A549 (cell line): ENCODE results near the gene SEC61B. TPM values are rescaled to one million over a fixed set of nuclear protein-coding genes. Genes with fewer than 3 reads are reported as not detected.

Experiments used
- ATAC-seq, 2 experiments: fragments of 200-7000 bp in 1 of 2; fragments of >200 bp in 1 of 2; cut with Nextera tagmentation in 1 of 2; cut with Tn5 transposase in 1 of 2; 3 replicates each; pipeline versions ENCODE4 v1.8.0 to v1.9.1; 2018 to 2020; ENCODE audit warnings: mild to moderate bottlenecking in 1 of 2, moderate library complexity in 1 of 2
- CTCF ChIA-PET: fragments of 300-600 bp; sonication (Branson Sonifier 250); formaldehyde crosslinking; extraction: SDS; loops from one replicate; lab custom pipeline; 2021; ENCODE audit warnings: antibody characterized with exemption, inconsistent platforms; lab: Yijun Ruan, JAX
- POLR2A ChIA-PET: fragments of 350-600 bp; formaldehyde crosslinking; extraction: SDS; loops from one replicate; lab custom pipeline; 2021; ENCODE audit warnings: antibody characterized with exemption, inconsistent platforms; lab: Yijun Ruan, JAX
- DNase-seq, 2 experiments: peaks; one replicate each; pipeline versions ENCODE4 v3.0.0 to v3.0.0-alpha.2; 2011 to 2016; ENCODE audit warnings: low read depth in 1 of 2, low spot score in 1 of 2
- FAIRE-seq: peaks from 2 replicates; lab custom pipeline; 2011; peaks lifted over from hg19 to GRCh38; lab: Jason Lieb, UNC
- H3K27ac ChIP-seq, 2 experiments: fragments of >200 bp; sonication (Bioruptor Twin); formaldehyde crosslinking; 3 replicates each; pipeline ENCODE4 v1.5.1; 2016 to 2017
- H3K4me1 ChIP-seq: fragments of >200 bp; sonication (Bioruptor Twin); formaldehyde crosslinking; 3 replicates; pipeline ENCODE4 v1.6.1; 2016
- H3K4me2 ChIP-seq: fragments of >200 bp; sonication (Bioruptor Twin); formaldehyde crosslinking; 3 replicates; pipeline ENCODE4 v1.6.1; 2016
- H3K4me3 ChIP-seq: fragments of >200 bp; sonication (Bioruptor Twin); formaldehyde crosslinking; 3 replicates; pipeline ENCODE4 v1.5.1; 2016
- H3K9me3 ChIP-seq: fragments of >200 bp; sonication (Bioruptor Twin); formaldehyde crosslinking; 3 replicates; pipeline ENCODE4 v1.6.1; 2016
- CEBPB ChIP-seq, 2 experiments: fragments of >200 bp in 1 of 2; sonication (Bioruptor Twin) in 1 of 2; formaldehyde crosslinking in 1 of 2; IDR thresholded peaks; 2 replicates each; pipeline ENCODE4 v1.6.1; 2012 to 2016
- CHD4 ChIP-seq: fragments of 200-600 bp; sonication (generic); IDR thresholded peaks from 2 replicates; pipeline ENCODE4 v1.6.1; 2016; ENCODE audit warnings: antibody characterized with exemption, mild to moderate bottlenecking, borderline replicate concordance
- EHF ChIP-seq: fragments of 250-450 bp; sonication (Bioruptor Pico); IDR thresholded peaks from 2 replicates; pipeline ENCODE4 v1.5.0; 2020; ENCODE audit warnings: mild to moderate bottlenecking
- EP300 ChIP-seq, 2 experiments: fragments of >200 bp; sonication (Bioruptor Twin); formaldehyde crosslinking; IDR thresholded peaks; 2 replicates in 1 of 2; 3 replicates in 1 of 2; pipeline ENCODE4 v1.6.1; 2016 to 2017
- FOXS1 ChIP-seq: fragments of 250-450 bp; sonication (Bioruptor Pico); IDR thresholded peaks from 2 replicates; pipeline ENCODE4 v1.5.0; 2020; ENCODE audit warnings: mild to moderate bottlenecking, moderate library complexity
- HOXB13 ChIP-seq: fragments of 250-450 bp; sonication (Bioruptor Pico); IDR thresholded peaks from 2 replicates; pipeline ENCODE4 v1.5.0; 2020; ENCODE audit warnings: low read depth, mild to moderate bottlenecking, moderate library complexity
- KDM1A ChIP-seq: fragments of 200-600 bp; sonication (generic); IDR thresholded peaks from 2 replicates; pipeline ENCODE4 v1.6.1; 2016; ENCODE audit warnings: low read depth, mild to moderate bottlenecking
- MYC ChIP-seq: IDR thresholded peaks from 2 replicates; pipeline ENCODE4 v1.6.1; 2012; ENCODE audit warnings: mild to moderate bottlenecking, inconsistent platforms, low read length, improper control_type of control experiment, borderline replicate concordance
- NPAS2 ChIP-seq: fragments of 250-450 bp; sonication (Bioruptor Pico); IDR thresholded peaks from 2 replicates; pipeline ENCODE4 v1.8.0; 2022; ENCODE audit warnings: mild to moderate bottlenecking, moderate library complexity, borderline replicate concordance
- PHF8 ChIP-seq: fragments of 200-600 bp; sonication (generic); IDR thresholded peaks from 2 replicates; pipeline ENCODE4 v1.6.1; 2016; ENCODE audit warnings: low read depth, mild to moderate bottlenecking, antibody characterized with exemption, moderate library complexity, borderline replicate concordance
- RAD21 ChIP-seq, 2 experiments: fragments of >200 bp in 1 of 2; sonication (Bioruptor Twin) in 1 of 2; formaldehyde crosslinking in 1 of 2; IDR thresholded peaks in 1 of 2; conservative IDR thresholded peaks in 1 of 2; 2 replicates in 1 of 2; 3 replicates in 1 of 2; pipeline ENCODE4 v1.6.1; 2012 to 2018; ENCODE audit warnings: inconsistent platforms in 1 of 2
- SREBF2 ChIP-seq: fragments of 450-650 bp; IDR thresholded peaks from 2 replicates; pipeline ENCODE4 v1.6.1; 2014; ENCODE audit warnings: mild to moderate bottlenecking, moderate library complexity
- ZSCAN20 ChIP-seq: fragments of 250-450 bp; sonication (Bioruptor Pico); IDR thresholded peaks from 2 replicates; pipeline ENCODE4 v1.8.0; 2022; ENCODE audit warnings: mild to moderate bottlenecking, moderate library complexity
- WGBS: methylation state at CpG from one replicate; pipeline ENCODE4 v1.1.6; 2017; ENCODE audit errors: missing lambda C conversion rate; 5-methylcytosine and 5-hydroxymethylcytosine counted together
- polyA plus RNA-seq, 4 experiments: library from polyadenylated mRNA; depleted of rRNA in 3 of 4; stranded (reverse); fragments of >200 nt; fragmentation: RNase III in 1 of 4; extraction: RNeasy Plus Mini Kit Qiagen cat#74134 plus additional on column Dnase treatment in 1 of 4; gene quantifications; 2 replicates in 3 of 4; 3 replicates in 1 of 4; pipeline ENCODE4 v1.2.3, GENCODE V29; 2011 to 2017
- TF ChIP-seq, protein P1 (sequence below): fragments of 450-650 bp; IDR thresholded peaks from 2 replicates; pipeline ENCODE4 v1.6.1; 2014; ENCODE audit warnings: antibody characterized with exemption
- TF ChIP-seq, protein P2 (sequence below): fragments of 250-450 bp; sonication (Bioruptor Pico); IDR thresholded peaks from 2 replicates; pipeline ENCODE4 v1.5.0; 2020; ENCODE audit warnings: low read depth, mild to moderate bottlenecking, moderate library complexity
- TF ChIP-seq, protein P3 (sequence below): IDR thresholded peaks from 2 replicates; pipeline ENCODE4 v1.6.1; 2012
- TF ChIP-seq, protein P4 (sequence below): fragments of >200 bp; sonication (Bioruptor Twin); formaldehyde crosslinking; IDR thresholded peaks from 3 replicates; pipeline ENCODE4 v1.6.1; 2016
- TF ChIP-seq, protein P5 (sequence below): fragments of 250-450 bp; sonication (Bioruptor Pico); IDR thresholded peaks from 2 replicates; pipeline ENCODE4 v1.5.0; 2021; ENCODE audit warnings: mild to moderate bottlenecking, moderate library complexity, borderline replicate concordance
- TF ChIP-seq, protein P6 (sequence below): fragments of 200-600 bp; sonication (generic); IDR thresholded peaks from 2 replicates; pipeline ENCODE4 v1.6.1; 2016; ENCODE audit warnings: antibody characterized with exemption, mild to moderate bottlenecking, moderate library complexity

The SEC61B gene
- polyA plus RNA-seq, 2 of the 4 experiments (the other 2 are of a cell fraction): 194 to 275 TPM

DNA sequence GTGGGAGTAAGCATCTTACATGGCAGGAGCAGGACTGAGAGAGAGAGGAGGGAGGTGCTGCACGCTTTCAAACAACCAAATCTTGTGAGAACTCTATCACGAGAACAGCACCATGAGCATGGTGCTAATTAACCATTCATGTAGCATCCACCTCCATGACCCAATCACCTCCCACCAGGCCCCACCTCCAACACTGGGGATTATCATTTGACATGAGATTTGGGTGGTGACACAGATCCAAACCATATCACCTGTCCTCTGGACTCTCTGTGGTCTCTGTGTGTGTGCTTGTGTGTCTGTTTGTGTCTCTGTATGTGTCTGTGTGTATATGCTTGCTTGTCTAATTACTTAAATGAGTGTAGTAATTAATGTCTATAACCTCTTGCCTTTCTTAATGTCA, 31.1 kb downstream of the SEC61B start:
- Histone ChIP-seq H3K4me2 (no peak overlapping the region), H3K4me1 (no peaks in the 10 kb centered on the region), H3K4me3 (no peak overlapping the region), H3K9me3 (no peaks in the 10 kb centered on the region), H3K27ac (no peak overlapping the region)
- DNase-seq: no peak
- ChIA-PET POLR2A (no interaction called here), CTCF (interaction anchor here (2.5 kb wide), 1 partner anchor 68 kb away, joined by 5 read pairs; no protein-coding TSS in a partner anchor)
- FAIRE-seq: no peak
- TF ChIP-seq, protein P1, sequence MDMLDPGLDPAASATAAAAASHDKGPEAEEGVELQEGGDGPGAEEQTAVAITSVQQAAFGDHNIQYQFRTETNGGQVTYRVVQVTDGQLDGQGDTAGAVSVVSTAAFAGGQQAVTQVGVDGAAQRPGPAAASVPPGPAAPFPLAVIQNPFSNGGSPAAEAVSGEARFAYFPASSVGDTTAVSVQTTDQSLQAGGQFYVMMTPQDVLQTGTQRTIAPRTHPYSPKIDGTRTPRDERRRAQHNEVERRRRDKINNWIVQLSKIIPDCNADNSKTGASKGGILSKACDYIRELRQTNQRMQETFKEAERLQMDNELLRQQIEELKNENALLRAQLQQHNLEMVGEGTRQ: no peak
- no peak for TF ChIP-seq CHD4
- TF ChIP-seq, protein P2, sequence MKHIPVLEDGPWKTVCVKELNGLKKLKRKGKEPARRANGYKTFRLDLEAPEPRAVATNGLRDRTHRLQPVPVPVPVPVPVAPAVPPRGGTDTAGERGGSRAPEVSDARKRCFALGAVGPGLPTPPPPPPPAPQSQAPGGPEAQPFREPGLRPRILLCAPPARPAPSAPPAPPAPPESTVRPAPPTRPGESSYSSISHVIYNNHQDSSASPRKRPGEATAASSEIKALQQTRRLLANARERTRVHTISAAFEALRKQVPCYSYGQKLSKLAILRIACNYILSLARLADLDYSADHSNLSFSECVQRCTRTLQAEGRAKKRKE (CRISPR knock-in tag): no peak
- no peak for TF ChIP-seq NPAS2 (CRISPR knock-in tag)
- no peak for TF ChIP-seq RAD21 (conservative IDR thresholded peaks at IDR 0.05 in 1 of 2, IDR thresholded peaks at IDR 0.05 in 1 of 2)
- no peak for TF ChIP-seq EHF (CRISPR knock-in tag)
- no peak for TF ChIP-seq EP300 (IDR thresholded peaks at IDR 0.05)
- TF ChIP-seq, protein P3, sequence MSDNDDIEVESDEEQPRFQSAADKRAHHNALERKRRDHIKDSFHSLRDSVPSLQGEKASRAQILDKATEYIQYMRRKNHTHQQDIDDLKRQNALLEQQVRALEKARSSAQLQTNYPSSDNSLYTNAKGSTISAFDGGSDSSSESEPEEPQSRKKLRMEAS: no peak
- TF ChIP-seq, protein P4, sequence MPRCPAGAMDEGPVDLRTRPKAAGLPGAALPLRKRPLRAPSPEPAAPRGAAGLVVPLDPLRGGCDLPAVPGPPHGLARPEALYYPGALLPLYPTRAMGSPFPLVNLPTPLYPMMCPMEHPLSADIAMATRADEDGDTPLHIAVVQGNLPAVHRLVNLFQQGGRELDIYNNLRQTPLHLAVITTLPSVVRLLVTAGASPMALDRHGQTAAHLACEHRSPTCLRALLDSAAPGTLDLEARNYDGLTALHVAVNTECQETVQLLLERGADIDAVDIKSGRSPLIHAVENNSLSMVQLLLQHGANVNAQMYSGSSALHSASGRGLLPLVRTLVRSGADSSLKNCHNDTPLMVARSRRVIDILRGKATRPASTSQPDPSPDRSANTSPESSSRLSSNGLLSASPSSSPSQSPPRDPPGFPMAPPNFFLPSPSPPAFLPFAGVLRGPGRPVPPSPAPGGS: no peak
- no peak for TF ChIP-seq SREBF2
- TF ChIP-seq HOXB13: no peak
- no peak for TF ChIP-seq ZSCAN20
- TF ChIP-seq, protein P5, sequence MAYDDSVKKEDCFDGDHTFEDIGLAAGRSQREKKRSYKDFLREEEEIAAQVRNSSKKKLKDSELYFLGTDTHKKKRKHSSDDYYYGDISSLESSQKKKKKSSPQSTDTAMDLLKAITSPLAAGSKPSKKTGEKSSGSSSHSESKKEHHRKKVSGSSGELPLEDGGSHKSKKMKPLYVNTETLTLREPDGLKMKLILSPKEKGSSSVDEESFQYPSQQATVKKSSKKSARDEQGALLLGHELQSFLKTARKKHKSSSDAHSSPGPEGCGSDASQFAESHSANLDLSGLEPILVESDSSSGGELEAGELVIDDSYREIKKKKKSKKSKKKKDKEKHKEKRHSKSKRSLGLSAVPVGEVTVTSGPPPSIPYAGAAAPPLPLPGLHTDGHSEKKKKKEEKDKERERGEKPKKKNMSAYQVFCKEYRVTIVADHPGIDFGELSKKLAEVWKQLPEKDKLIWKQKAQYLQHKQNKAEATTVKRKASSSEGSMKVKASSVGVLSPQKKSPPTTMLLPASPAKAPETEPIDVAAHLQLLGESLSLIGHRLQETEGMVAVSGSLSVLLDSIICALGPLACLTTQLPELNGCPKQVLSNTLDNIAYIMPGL: no peak
- TF ChIP-seq MYC: no peak
- TF ChIP-seq, protein P6, sequence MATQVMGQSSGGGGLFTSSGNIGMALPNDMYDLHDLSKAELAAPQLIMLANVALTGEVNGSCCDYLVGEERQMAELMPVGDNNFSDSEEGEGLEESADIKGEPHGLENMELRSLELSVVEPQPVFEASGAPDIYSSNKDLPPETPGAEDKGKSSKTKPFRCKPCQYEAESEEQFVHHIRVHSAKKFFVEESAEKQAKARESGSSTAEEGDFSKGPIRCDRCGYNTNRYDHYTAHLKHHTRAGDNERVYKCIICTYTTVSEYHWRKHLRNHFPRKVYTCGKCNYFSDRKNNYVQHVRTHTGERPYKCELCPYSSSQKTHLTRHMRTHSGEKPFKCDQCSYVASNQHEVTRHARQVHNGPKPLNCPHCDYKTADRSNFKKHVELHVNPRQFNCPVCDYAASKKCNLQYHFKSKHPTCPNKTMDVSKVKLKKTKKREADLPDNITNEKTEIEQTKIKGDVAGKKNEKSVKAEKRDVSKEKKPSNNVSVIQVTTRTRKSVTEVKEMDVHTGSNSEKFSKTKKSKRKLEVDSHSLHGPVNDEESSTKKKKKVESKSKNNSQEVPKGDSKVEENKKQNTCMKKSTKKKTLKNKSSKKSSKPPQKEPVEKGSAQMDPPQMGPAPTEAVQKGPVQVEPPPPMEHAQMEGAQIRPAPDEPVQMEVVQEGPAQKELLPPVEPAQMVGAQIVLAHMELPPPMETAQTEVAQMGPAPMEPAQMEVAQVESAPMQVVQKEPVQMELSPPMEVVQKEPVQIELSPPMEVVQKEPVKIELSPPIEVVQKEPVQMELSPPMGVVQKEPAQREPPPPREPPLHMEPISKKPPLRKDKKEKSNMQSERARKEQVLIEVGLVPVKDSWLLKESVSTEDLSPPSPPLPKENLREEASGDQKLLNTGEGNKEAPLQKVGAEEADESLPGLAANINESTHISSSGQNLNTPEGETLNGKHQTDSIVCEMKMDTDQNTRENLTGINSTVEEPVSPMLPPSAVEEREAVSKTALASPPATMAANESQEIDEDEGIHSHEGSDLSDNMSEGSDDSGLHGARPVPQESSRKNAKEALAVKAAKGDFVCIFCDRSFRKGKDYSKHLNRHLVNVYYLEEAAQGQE: no peak
- TF ChIP-seq KDM1A: no peak
- TF ChIP-seq PHF8: no peak
- no peak for TF ChIP-seq FOXS1 (CRISPR knock-in tag)
- no peak for TF ChIP-seq CEBPB (IDR thresholded peaks at IDR 0.05)
- no peak for ATAC-seq
- 96% methylated on average over 2 of the region's 2 CpGs for WGBS
